ENCODE data around the gene MND1. TPM values are rescaled to one million over a fixed set of nuclear protein-coding genes. Genes with fewer than 3 reads are reported as not detected.
"Not testable (repeated sequence)": the region's sequence is repeated elsewhere in the genome, so short reads cannot be mapped to it uniquely, and the experiment has no call there.

Gene MND1
- total RNA-seq, 1 donor from 2014 or later, result 2.7 TPM

GRCh38 chr4:153401501-153401900, 57.0 kb downstream of the MND1 start:
- DNase-seq (ENCODE audit: low read depth in 2 of 2), result no peak

DNA sequence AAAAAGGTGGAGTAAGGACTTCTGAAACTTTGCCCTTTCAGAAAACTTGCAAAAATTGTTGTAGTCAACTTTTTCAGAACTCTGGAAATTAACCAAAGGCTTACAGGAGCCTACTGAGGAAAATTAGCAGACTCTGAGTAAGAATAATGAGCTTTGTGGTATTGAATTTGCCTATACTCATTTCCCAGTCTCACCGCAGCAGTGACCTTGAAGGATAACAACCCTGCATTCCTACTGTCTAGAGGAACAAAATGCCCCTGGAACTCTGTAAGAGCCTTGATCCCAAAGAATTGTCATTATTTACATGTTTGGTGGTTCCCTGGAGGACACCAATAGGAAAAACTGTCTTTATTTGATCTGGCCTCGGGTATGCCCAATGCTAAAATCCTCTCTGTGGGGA, 57.9 kb downstream of the MND1 start:
- DNase-seq (ENCODE audit: low read depth in 2 of 2), result no peak

DNA sequence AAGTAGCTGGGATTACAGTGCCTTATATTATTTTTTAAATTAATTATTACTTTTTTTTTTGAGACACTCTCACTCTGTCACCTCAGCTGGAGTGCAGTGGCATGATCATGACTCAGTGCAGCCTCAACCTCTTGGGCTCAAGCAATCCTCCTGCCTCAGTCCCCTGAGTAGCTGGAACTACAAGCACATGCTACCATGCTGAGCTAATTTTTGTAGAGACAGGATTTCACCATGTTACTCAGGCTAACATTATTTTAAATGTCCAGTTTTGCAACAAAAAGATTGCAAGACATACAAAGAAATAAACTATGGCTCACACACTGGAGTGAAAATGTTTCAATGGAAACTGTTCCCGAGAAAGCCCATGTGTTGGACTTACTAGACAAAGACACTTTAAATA, 59.2 kb downstream of the MND1 start:
- no peak for DNase-seq (ENCODE audit: low read depth in 2 of 2)

DNA sequence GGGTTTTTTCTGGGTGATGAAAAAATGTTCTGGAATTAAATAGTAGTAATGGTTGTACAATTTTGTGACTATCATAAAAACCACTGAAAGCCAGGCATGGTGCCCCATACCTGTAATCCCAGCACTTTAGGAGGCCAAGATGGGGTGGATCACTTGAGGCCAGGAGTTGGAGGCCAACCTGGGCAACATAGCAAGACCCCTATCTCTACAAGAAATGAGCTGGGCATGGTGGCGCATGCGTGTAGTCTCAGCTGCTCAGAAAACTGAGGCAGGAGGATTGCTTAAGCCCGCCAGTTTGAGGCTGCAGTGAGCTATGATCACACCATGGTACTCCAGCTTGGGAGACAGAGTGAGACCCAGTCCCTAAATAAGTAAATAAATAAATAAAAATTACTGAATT, 63.4 kb downstream of the MND1 start:
- DNase-seq (ENCODE audit: low read depth in 2 of 2), result no peak

GRCh38 chr4:153408932-153409331, 64.4 kb downstream of the MND1 start:
- no peak for DNase-seq (ENCODE audit: low read depth in 2 of 2)

- DNase-seq (ENCODE audit: low read depth in 2 of 2), result peak; percentile 4 to 49
Observed at GRCh38 chr4:153409412-153409811, 64.9 kb downstream of the MND1 start.

DNA sequence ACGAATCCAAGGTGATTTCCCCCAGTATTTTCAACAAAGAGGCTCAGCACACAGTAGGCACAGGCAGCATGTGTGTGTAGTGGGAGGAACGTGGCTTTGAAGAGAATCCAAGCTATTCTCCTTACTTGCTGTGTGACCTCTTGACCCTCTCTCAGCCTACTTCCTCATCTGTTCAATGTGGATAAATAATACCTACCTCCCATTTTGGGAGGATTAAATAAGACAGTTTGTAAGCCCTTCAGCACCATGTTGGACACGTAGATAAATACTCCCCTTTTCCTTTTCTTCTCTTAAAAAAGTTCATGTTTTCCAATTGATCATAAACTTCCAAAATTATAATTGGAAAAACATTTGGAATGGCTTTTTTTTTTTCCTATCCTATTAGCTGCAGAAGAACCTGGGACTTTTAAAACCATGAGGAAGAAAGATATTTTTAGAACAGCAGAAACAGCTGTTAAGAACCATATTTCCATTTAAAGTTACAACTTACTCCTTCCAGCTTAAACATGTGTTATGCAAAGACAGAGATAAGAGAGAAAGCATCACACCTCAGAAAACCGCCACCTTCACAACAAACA, 65.5 kb downstream of the MND1 start:
- DNase-seq (ENCODE audit: low read depth in 2 of 2), result peak in 1 of 2 donors; percentile 15

DNA sequence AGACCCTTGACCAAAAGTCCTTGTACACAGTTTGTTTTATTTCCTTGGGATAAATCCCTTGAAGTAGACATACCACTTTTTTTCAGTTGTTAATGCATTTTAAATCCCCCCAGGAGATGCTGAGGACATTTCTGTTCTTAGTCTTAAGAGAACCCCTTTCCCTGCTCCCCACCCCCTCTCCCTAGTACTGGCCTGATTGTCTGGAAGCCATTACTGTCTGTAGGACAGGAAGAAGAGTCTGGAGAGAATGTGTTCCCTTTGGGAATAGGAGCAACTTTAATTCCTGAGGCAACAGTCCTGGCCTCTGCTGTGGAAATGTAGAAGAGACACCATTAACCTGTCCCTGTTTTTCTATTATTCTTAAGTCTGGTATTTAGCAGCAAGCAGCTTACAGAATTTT, 69.4 kb downstream of the MND1 start:
- DNase-seq (ENCODE audit: low read depth in 2 of 2), result no peak

- not testable (repeated sequence) for DNase-seq (ENCODE audit: low read depth in 2 of 2)
Observed at GRCh38 chr4:153416456-153416855, 72.0 kb downstream of the MND1 start.

DNA sequence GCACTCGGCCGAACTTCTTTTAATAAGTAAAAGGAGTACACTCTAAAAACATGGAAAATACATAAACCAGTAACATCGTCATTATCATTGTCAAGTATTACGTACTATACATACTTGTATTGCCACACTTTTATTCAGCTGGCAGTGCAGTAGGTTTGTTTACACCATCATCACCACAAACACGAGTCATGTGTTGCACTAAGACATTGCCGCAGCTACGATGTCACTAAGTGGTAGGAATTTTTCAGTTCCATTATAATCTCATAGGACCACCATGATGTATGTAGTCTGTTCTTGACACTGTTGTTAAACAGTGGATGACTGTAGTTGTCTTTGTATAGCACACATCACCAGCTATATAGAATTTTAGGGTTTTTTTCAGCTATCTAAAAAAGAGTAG, 73.6 kb downstream of the MND1 start:
- DNase-seq (ENCODE audit: low read depth in 2 of 2), result no peak

DNA sequence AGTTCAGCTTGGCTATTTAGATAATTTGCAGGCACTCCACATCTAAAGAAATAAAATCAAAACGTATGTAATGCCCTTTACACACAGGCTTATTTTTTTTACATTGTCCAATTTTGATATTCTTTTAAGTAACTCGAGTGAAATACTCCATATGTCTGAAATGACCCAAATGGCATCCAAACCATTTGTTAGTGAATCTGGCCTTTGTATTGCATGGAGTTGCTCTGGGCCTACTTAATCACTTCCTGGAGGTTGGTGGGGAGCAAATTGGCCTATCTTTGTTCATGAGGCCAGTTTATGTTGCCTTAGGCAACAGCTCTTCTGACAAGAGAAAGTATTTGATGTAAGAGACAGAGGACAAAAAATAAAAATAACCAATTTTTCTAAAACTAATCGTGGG, 74.1 kb downstream of the MND1 start:
- DNase-seq (ENCODE audit: low read depth in 2 of 2), result no peak

- no peak for DNase-seq (ENCODE audit: low read depth in 2 of 2)
Observed at GRCh38 chr4:153419029-153419428, 74.5 kb downstream of the MND1 start.

DNA sequence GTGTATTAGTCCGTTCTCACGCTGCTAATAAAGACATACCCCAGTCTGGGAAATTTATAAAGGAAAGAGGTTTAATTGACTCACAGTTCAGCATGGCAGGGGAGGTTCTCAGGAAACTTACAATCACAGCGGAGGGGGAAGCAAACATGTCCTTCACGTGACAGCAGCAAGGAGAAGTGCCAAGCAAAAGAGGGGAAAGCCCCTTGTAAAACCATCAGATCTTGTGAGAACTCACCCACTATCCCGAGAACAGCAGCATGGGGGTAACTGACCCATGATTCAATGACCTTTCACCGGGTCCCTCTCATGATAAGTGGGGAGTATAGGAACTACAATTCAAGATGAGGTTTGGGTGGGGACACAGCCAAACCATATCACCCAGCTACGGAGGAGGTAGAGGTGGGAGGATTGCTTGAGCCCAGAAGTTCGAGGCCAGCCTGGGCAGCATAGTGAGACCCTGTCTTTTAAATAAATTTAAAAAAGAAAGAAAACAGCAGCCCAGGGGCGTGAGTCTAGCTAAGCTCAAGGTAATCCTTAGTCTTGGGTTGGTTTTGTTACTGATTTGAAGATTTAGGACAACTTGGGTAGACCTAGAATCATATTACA, 75.3 kb downstream of the MND1 start:
- peak in 1 of 2 donors; percentile 1 for DNase-seq (ENCODE audit: low read depth in 2 of 2)

GRCh38 chr4:153420361-153420760, 75.9 kb downstream of the MND1 start:
- DNase-seq (ENCODE audit: low read depth in 2 of 2), result no peak

- no peak for DNase-seq (ENCODE audit: low read depth in 2 of 2)
Observed at GRCh38 chr4:153421941-153422340, 77.5 kb downstream of the MND1 start.

DNA sequence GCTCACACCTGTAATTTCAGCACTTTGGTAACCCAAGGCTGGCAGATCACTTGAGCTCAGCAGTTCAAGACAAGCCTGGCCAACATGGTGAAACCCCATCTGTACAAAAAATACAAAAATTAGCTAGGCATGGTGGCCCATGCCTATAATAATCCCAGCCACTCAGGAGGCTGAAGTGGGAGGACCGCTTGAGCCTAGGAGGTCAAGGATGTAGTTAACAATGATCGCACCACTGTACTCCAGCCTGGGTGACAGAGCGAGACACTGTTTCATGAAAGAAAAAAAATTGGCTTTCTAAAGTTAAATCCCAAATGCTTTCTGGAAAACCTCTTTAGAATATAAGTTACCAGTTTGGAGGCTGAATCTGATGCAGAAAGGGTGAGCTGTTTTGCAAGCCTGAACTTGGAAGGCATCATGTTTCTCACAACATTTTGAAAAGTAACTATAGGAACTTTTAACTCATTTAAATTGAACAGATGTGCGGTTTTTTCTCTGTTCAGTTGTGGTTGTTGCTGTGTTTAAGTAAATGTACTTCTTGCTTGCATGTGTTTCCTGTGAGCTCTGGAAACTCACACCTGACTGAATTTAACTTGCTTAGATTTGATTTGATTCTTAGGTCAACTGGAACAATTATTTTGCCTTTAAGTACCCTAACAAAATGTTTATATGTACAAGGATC, 81.9 kb downstream of the MND1 start:
- no peak for DNase-seq (ENCODE audit: low read depth in 2 of 2)

DNA sequence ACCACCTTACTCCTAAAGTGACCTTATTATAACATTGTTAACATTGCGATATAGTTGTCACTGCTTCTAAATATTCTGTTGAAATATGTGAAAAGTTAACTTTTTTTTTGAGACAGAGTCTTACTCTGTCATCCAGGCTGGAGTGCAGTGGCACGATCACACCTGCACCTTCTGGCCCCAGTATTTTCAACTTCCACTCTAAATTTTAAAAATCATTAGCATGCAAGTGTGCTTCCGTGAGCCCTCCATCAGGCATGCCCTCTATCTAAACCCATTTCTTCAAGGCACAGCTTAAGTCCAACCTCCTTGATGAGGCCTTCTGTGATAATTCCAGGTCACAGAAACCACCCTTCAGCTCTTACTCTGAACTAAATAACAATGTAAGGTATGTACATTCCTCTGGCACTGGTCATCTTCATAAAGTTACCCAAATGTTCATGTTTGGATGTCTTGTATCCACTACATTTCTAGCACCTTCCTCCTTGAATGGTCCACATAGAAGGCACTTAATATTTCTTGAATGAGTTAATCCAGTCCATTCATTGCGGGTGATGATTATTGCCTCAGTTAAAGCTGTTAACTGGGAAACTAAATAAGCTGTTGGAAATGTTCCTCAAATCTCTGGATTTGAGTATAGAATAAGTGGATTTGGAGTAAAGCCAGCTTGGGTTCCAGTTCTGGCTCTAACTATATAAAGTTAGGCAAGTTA, 83.0 kb downstream of the MND1 start:
- DNase-seq (ENCODE audit: low read depth in 2 of 2), result no peak

DNA sequence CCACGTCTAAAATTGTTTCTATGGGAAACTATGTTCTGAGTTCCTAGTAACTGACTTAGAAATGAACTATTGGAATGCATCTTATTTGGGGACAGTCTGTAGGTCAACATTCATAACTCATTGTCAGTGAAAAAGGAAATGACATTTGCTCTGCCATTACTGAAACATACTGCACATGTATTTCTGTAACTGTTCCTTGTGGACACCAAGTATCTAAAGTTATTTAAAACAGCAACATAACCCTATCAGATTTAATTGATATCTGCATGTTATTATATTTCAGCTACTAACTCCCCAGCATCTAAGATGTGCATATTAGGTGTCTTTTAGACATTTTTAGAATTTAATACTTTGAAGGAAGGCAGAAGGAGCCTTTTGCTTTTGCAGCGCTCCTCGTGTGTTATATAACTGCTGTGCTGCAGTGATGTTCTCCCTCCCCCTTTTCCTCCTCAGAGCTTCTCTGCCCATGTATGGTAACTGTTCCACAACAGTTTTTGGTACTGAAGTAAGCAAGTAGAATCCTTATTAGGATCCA, 84.5 kb downstream of the MND1 start:
- DNase-seq (ENCODE audit: low read depth in 2 of 2), result no peak

GRCh38 chr4:153432965-153433753, 88.7 kb downstream of the MND1 start:
- peak; percentile 54 to 65 for DNase-seq (ENCODE audit: low read depth in 2 of 2)

- no peak for DNase-seq (ENCODE audit: low read depth in 2 of 2)
Observed at GRCh38 chr4:153433754-153434105, 89.2 kb downstream of the MND1 start.

- DNase-seq (ENCODE audit: low read depth in 2 of 2), result no peak
Observed at GRCh38 chr4:153434190-153434589, 89.7 kb downstream of the MND1 start.

Data from dermis microvascular lymphatic vessel endothelial cell (primary cell).